Fibroblast of villous mesenchyme (primary cell): ENCODE data around the gene WNT2B. TPM values are rescaled to one million over a fixed set of nuclear protein-coding genes. Genes with fewer than 3 reads are reported as not detected.
A peak's percentile ranks its signal among the peaks of the same experiment; 100 is the strongest.

Source experiments
- DNase-seq: peaks from one replicate; pipeline ENCODE4 v3.0.0-alpha.2; 2010; ENCODE audit warnings: low read depth
- H3K4me3 ChIP-seq: 2 replicates; pipeline ENCODE4 v1.5.1; 2011; ENCODE audit warnings: low read depth, mild to moderate bottlenecking, low read length
- total RNA-seq: library from RNA; depleted of rRNA; stranded (reverse); fragments of >200 nt; gene quantifications from 2 replicates; pipeline ENCODE4 v1.2.3, GENCODE V29; 2012
- TF ChIP-seq, protein P1 (sequence below): IDR thresholded peaks from 2 replicates; pipeline ENCODE4 v1.5.1; 2012; ENCODE audit warnings: low read depth, mild to moderate bottlenecking, low read length; ENCODE audit not compliant: insufficient read depth

Gene WNT2B
- total RNA-seq, 1 donor: 2.6 TPM

DNA sequence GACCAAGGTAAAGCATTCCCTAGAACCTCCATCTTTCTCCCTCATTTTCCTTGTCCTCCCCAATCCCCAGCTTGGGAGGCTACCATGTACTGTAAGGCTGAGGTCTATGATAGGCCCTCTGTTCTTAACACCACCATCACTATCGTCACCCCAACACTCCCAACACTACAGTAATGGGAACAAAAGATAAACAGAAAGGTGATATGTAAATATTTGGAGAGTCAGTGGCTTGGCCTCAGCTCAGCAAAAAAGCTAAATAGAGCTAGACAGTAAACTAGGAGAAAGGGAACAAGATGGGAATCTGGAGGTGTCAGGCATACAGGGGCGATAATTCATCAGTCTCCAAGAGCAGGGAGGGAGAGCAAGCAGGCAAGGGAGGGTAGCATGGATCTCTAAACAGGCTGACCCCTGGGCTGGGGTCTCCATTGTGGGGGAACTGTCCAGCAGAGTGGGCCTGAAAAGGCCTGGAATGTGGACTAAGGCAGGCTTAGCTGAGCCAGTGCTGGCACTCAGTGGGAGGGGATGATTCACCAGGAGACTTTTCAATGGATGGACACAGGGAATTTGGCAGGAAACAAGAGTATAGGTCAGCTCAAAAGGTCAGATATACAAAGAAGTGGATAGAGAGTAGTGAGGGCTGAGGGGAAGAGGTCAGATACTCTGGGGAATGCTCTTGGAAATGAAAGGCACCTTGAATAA, 6.7 kb downstream of the WNT2B start:
- peak; percentile 61 for DNase-seq
- no peak overlapping the region for H3K4me3 ChIP-seq
- TF ChIP-seq, protein P1, sequence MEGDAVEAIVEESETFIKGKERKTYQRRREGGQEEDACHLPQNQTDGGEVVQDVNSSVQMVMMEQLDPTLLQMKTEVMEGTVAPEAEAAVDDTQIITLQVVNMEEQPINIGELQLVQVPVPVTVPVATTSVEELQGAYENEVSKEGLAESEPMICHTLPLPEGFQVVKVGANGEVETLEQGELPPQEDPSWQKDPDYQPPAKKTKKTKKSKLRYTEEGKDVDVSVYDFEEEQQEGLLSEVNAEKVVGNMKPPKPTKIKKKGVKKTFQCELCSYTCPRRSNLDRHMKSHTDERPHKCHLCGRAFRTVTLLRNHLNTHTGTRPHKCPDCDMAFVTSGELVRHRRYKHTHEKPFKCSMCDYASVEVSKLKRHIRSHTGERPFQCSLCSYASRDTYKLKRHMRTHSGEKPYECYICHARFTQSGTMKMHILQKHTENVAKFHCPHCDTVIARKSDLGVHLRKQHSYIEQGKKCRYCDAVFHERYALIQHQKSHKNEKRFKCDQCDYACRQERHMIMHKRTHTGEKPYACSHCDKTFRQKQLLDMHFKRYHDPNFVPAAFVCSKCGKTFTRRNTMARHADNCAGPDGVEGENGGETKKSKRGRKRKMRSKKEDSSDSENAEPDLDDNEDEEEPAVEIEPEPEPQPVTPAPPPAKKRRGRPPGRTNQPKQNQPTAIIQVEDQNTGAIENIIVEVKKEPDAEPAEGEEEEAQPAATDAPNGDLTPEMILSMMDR: no peak

DNA sequence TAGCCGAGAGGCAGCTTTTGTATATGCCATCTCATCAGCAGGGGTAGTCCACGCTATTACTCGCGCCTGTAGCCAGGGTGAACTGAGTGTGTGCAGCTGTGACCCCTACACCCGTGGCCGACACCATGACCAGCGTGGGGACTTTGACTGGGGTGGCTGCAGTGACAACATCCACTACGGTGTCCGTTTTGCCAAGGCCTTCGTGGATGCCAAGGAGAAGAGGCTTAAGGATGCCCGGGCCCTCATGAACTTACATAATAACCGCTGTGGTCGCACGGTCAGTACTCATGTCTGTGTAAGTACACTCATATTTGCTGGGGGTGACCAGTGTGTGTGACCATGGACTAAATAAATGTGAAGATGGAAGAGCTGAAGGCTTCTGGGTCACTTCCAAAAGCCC, 7.4 kb downstream of the WNT2B start:
- H3K4me3 ChIP-seq: no peak overlapping the region
- no peak for DNase-seq
- TF ChIP-seq, protein P1: no peak

DNA sequence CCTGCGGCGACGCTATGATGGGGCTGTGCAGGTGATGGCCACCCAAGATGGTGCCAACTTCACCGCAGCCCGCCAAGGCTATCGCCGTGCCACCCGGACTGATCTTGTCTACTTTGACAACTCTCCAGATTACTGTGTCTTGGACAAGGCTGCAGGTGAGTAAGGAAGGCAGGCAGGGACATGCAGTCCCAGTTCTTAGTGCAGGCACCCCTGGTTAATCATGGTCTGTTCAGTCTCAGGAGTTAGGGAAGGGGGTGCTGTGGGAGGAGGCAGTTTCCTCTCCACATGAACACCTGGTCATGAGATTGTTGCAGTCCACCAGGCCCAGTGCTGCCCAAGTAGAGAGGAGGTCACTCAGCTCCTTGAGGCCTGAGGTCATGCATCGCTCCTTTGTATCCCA, 8.5 kb downstream of the WNT2B start:
- DNase-seq: no peak
- TF ChIP-seq, protein P1: no peak
- H3K4me3 ChIP-seq: no peak overlapping the region

DNA sequence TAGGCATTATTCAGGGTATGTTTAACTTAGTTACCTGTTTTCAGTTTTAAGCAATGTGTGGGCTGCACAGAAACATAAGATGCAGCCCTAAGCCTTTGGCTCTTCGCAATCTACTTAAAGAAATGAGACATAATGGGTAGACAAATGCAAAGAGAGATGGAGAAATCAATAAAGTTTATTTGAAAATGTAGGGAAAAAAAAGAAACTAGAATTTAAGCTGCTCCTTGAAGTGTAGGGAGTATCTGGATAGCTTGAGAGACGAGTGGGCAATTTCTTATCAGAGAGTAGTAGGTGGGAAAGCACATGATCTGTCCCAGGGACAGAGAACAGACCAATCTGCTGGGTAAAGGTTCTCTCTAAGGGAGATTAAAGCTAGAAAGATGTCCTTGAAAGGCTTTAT, 8.9 kb downstream of the WNT2B start:
- no peak for DNase-seq
- no peak overlapping the region for H3K4me3 ChIP-seq
- TF ChIP-seq, protein P1: no peak

DNA sequence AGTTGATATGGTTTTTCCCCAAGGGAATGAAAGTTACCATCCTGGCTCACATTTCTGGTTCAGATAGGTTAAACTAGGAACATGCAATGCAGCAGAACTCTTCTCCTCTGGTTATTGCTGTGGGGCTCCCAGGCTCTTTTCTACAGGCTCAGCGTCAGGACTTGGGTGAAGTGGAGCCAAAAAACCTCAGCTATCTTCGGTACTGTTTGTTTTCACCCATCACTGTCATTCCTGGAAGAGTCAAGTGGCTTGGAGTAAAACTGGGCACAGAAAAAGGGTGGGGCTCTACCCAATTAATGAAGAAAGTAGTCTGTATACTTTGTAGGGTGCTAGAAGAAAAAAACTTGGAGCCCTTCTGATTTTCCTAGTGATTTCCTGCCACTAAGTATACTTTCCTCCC, 9.4 kb downstream of the WNT2B start:
- TF ChIP-seq, protein P1: no peak
- H3K4me3 ChIP-seq: no peak overlapping the region
- no peak for DNase-seq

DNA sequence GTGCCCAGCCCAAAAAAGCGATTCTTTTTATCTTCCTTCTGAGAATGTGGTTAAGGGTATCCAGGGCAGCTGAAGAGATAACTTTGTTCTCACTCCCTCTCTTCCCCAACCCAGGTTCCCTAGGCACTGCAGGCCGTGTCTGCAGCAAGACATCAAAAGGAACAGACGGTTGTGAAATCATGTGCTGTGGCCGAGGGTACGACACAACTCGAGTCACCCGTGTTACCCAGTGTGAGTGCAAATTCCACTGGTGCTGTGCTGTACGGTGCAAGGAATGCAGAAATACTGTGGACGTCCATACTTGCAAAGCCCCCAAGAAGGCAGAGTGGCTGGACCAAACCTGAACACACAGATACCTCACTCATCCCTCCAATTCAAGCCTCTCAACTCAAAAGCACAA, 11.4 kb downstream of the WNT2B start:
- TF ChIP-seq, protein P1: no peak
- DNase-seq: no peak
- no peak overlapping the region for H3K4me3 ChIP-seq

DNA sequence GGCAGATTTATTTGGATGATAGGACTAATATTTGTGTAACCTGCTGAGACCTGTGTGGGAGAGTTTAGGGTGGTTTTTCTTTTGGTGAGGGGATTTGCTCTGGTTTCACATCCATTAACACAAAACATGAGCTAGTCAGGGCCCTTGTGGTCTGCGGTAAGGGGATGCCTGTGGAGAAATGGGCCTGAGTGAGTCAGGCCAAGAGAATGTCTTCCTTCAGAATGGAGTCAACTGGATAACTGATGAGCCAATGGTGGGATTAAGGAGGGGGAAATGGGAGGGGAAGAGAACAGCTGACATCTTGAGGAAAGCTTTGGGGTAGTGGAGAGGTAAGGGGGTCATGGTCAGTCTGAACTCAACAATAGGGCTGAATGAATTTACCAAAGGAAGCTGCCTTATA, 13.9 kb downstream of the WNT2B start:
- TF ChIP-seq, protein P1: no peak
- peak; percentile 97 for DNase-seq
- no peak overlapping the region for H3K4me3 ChIP-seq
